Skeletal muscle tissue (tissue), 4 donors: ENCODE measurements around the gene PEAR1. TPM values are rescaled to one million over a fixed set of nuclear protein-coding genes. Genes with fewer than 3 reads are reported as not detected.

Source experiments
- H3K27ac ChIP-seq: one replicate; pipeline ENCODE4 v1.7.0; 2013; ENCODE audit warnings: mild to moderate bottlenecking, low read depth, low read length, inconsistent platforms
- H3K27me3 ChIP-seq, 3 donors: one replicate each; pipeline ENCODE4 v1.7.0; 2013; ENCODE audit warnings: low read length in 3 of 3; ENCODE audit not compliant: control insufficient read depth in 3 of 3, insufficient read depth in 3 of 3
- H3K36me3 ChIP-seq, 3 donors: one replicate each; pipeline ENCODE4 v1.7.0; 2013; ENCODE audit warnings: low read length in 3 of 3; ENCODE audit not compliant: control insufficient read depth in 3 of 3, insufficient read depth in 3 of 3
- H3K4me1 ChIP-seq, 3 donors: one replicate each; pipeline ENCODE4 v1.7.0; 2013; ENCODE audit warnings: low read length in 3 of 3, mild to moderate bottlenecking in 3 of 3; ENCODE audit not compliant: control insufficient read depth in 3 of 3, insufficient read depth in 3 of 3
- H3K4me3 ChIP-seq, 3 donors: one replicate each; pipeline ENCODE4 v1.7.0; 2013; ENCODE audit warnings: low read length in 3 of 3
- H3K9ac ChIP-seq, 3 donors: one replicate each; pipeline ENCODE4 v1.7.0; 2013; ENCODE audit warnings: low read length in 3 of 3, mild to moderate bottlenecking in 3 of 3, moderate library complexity in 2 of 3, low read depth in 1 of 3
- H3K9me3 ChIP-seq, 3 donors: one replicate each; pipeline ENCODE4 v1.7.0; 2013; ENCODE audit warnings: low read length in 3 of 3; ENCODE audit not compliant: control insufficient read depth in 3 of 3
- total RNA-seq: library from RNA; depleted of rRNA; stranded (reverse); fragments of >200 nt; gene quantifications from one replicate; pipeline ENCODE4 v1.2.3, GENCODE V29; 2014
- donor health status: Osteomylitis.

Gene PEAR1
- total RNA-seq, 1 donor from 2014 or later = 4.7 TPM

DNA sequence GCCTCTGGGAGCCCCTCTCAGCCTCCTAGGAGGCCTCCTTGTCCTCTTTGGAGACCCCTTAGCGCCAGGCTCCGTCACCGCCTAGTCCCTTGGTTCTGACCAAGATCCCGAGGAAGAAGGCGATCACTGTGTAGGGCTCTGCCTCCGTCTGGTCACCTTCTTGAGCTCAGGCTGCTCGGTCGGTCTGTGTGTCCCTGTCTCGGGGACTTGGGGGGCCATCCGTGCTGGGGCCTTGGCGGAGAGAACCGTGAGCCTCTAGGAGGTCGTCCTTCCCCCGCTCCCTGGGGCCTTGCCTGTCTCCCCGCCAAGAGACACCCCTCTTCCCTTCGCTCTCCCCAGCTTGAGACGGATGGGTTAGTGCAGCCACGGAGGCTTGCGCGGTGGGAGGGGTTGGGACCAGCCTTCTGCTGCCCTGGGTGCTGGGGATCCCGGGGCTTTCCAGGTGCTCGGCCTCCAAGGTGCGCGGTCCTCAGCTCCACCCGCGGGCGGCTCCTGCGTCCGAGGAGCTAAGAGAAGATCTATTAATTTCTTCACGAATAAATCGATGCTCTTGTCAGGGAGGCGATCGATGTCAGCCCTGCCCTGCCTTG, 33.9 kb upstream of the PEAR1 start:
- Histone ChIP-seq H3K4me3 (peak overlapping the region; percentile 43 to 58 (median 54)), H3K4me1 (peaks cover 17 to 20% (median 20%) of the 10 kb centered on the region in 3 donors), H3K9ac (peak overlapping the region in 1 of 3 donors; percentile 72), H3K36me3 (no peaks in the 10 kb centered on the region), H3K27me3 (peaks cover 63 to 78% (median 64%) of the 10 kb centered on the region in 3 donors), H3K27ac (no peak overlapping the region), H3K9me3 (no peaks in the 10 kb centered on the region)

DNA sequence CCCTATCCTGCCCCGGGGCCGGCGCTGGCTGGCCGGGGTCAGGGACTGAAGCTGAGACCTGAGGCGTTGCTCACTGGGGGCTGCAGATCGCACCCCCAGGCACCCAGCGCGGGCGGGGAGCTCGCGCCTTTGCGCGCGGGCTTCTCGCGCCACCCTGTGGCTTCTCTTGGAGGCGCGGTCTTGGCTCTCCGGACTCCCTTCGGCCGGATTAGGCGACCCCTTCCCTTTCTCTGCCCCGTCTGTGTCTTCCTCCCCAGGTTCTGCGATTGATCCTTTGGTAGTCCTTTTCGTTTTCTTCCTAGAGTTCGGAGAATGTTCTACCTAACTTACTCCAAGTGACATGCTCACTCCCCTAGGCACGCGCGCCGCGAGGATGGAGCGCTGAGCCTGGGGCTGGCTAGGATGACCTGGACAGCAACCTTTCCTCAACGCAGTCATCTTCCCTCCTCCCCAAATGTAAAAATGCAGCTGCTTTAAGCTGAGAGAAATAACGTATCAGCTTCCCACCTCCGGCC, 33.3 kb upstream of the PEAR1 start:
- Histone ChIP-seq H3K4me1 (peaks cover 17 to 20% (median 20%) of the 10 kb centered on the region in 3 donors), H3K36me3 (no peaks in the 10 kb centered on the region), H3K9me3 (no peaks in the 10 kb centered on the region), H3K27me3 (peaks cover 64 to 82% (median 67%) of the 10 kb centered on the region in 3 donors), H3K9ac (no peak overlapping the region), H3K27ac (no peak overlapping the region), H3K4me3 (peak overlapping the region; percentile 43 to 58 (median 54))

DNA sequence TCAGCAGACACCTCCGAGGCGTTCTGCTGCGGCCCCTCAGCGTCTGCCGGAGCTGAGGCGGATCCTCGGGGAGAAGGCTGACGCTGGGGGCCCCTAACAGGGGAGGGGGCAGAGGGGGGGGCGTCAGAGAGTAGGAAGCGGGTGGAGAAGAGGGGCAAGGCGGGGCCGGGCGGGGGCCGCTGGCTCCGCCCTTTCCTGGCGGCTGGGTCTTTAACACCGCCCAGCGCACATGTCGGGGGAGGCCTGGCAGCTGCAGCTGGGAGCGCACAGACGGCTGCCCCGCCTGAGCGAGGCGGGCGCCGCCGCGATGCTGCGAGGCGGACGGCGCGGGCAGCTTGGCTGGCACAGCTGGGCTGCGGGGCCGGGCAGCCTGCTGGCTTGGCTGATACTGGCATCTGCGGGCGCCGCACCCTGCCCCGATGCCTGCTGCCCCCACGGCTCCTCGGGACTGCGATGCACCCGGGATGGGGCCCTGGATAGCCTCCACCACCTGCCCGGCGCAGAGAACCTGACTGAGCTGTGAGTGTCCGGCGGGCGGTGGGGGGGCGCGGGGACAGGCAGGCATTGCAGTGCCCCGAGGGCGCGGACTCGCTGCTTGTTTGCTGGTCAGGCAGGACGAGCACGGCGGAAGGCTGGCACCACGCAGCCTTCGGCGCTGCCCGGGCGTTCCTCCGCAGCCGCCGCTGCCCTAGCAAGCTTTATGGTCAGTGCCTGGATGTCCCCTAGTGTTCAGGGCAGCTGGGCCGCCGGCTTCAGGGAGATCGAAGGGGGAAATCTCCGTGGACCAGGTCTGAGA, 32.7 kb upstream of the PEAR1 start, which contains the start of gene NTRK1:
Gene NTRK1, plus strand, starts transcription at position 238 of the 796 bp plus-strand sequence. Its CDS starts 70 bp downstream, at position 308.
- H3K36me3 ChIP-seq = no peaks in the 10 kb centered on the region
- no peak within 1 kb of the TSS for H3K27ac ChIP-seq
- H3K9me3 ChIP-seq = no peaks in the 10 kb centered on the region
- peaks cover 17 to 20% (median 20%) of the 10 kb centered on the region in 3 donors for H3K4me1 ChIP-seq
- H3K27me3 ChIP-seq = peaks cover 64 to 84% (median 72%) of the 10 kb centered on the region in 3 donors
- peak within 1 kb of the TSS; percentile 43 to 58 (median 54) for H3K4me3 ChIP-seq
- peak within 1 kb of the TSS in 1 of 3 donors; percentile 72 for H3K9ac ChIP-seq

DNA sequence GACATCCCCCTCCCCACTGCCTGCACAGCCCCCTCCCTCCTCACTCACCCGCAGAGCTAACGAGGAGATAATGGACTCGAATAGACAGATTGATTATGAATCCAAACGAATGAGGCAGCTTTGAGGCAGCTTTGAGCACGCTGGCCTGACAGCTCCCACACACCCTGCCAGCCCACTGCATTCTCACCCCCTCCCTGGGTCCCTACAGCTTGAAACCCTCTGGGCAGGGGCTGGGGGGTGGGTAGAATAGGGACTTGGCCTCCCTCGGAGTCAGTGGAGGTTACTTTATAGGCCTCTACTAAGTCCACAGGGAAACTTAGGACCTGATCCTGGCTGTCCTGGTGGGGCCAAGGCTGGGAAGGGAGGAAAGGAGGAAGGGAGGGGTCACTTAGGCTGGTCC, 30.9 kb upstream of the PEAR1 start:
- no peak overlapping the region for H3K9ac ChIP-seq
- no peaks in the 10 kb centered on the region for H3K9me3 ChIP-seq
- H3K27ac ChIP-seq = no peak overlapping the region
- H3K4me3 ChIP-seq = no peak overlapping the region
- no peaks in the 10 kb centered on the region for H3K36me3 ChIP-seq
- H3K27me3 ChIP-seq = peaks cover 60 to 86% (median 72%) of the 10 kb centered on the region in 3 donors
- H3K4me1 ChIP-seq = peaks cover 17 to 20% (median 20%) of the 10 kb centered on the region in 3 donors

DNA sequence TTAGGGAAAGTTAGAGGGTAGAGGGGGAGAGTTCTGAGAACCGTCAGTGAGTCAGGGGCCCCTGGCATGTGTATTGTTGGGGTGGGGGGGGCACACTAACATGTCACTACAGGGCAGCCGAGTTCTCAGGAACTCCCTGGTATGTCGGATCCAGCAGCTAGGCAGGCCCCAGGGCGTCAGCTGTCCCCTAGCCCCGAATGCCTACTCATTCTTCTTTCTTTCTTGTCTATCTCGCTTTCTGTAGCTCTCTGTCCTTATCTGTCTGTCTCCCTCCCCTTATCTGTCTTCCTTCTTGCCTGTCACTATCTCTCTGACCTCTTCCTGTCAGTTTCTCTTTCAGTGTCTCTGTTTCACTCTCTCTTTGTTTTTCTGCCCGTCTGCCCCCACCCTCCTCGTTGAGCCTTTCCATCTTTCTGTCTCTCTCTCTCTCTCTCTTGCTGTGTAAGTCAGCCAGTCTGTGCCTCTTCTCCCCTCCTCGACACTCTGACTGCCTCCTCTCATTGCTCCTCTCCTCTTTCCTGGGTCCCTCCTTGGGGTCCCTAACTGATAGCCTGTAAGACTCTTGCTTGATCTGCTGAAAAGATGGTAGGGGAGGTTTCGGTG, 30.4 kb upstream of the PEAR1 start:
- no peak overlapping the region for H3K4me3 ChIP-seq
- no peaks in the 10 kb centered on the region for H3K36me3 ChIP-seq
- no peaks in the 10 kb centered on the region for H3K9me3 ChIP-seq
- H3K27me3 ChIP-seq = peaks cover 55 to 81% (median 66%) of the 10 kb centered on the region in 3 donors
- no peak overlapping the region for H3K9ac ChIP-seq
- H3K27ac ChIP-seq = no peak overlapping the region
- H3K4me1 ChIP-seq = peaks cover 17 to 20% (median 20%) of the 10 kb centered on the region in 3 donors

DNA sequence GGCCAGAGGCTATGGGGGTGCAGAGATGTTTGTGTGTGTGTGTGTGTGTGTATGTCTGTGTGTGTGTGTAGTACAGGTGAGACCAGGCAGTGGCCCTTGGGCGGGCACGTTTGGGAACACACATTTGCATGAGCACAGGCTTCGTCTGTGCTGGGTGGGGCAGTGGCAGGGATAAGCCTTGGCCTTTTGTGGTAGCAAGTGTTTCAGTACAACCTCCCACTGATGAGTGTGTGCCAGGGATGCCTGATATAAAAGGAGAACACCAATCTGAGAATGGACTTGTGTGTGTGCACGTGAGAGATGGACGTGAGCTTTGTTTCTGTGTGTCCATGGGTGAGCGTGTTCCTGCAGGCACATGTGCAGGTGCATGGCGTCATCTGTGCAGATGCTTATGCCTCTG, 29.9 kb upstream of the PEAR1 start:
- Histone ChIP-seq H3K9me3 (no peaks in the 10 kb centered on the region), H3K4me3 (no peak overlapping the region), H3K27me3 (peaks cover 49 to 76% (median 61%) of the 10 kb centered on the region in 3 donors), H3K27ac (no peak overlapping the region), H3K36me3 (no peaks in the 10 kb centered on the region), H3K9ac (no peak overlapping the region), H3K4me1 (peaks cover 16 to 17% (median 16%) of the 10 kb centered on the region in 3 donors)

DNA sequence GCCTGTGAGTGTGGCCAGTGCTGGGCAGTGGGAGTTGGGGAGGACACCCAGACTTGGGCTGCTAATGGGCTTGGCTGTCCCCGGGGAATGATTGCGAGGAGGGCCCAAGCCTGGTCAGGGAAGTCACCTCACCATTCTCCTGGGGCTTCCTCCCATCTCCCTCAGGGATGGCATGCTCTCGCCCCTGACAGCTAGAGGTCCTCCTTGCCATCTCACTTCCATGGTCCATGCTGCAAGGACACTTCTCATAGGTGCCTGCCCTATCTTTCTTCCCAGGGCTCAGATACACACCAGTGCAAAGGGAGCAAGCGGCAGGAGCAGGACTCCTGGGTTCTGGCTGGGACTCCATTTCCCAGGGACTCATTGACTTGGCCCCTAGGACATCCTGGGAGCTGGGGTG, 28.7 kb upstream of the PEAR1 start:
- H3K4me3 ChIP-seq = no peak overlapping the region
- peaks cover 6 to 7% (median 6%) of the 10 kb centered on the region in 3 donors for H3K4me1 ChIP-seq
- no peak overlapping the region for H3K27ac ChIP-seq
- H3K9me3 ChIP-seq = no peaks in the 10 kb centered on the region
- H3K27me3 ChIP-seq = peaks cover 40 to 64% (median 51%) of the 10 kb centered on the region in 3 donors
- no peak overlapping the region for H3K9ac ChIP-seq
- no peaks in the 10 kb centered on the region for H3K36me3 ChIP-seq

DNA sequence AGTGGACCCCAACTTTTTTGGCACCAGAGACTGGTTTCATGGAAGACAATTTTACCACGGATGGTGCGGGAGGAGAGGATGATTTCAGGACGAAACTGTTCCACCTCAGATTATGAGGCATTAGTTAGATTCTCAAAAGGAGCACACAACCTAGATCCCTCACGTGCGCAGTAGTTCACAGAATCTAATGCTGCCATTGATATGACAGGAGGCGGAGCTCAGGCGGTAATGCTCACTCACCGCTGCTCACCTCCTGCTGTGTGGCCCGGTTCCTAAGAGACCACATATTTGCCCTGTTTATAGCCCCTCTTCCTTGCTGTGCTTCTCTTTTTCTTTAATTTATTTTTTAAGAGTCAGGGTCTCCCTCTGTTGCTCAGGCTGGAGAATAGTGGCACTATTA, 28.3 kb upstream of the PEAR1 start:
- Histone ChIP-seq H3K9ac (no peak overlapping the region), H3K9me3 (no peaks in the 10 kb centered on the region), H3K36me3 (no peaks in the 10 kb centered on the region), H3K4me3 (no peak overlapping the region), H3K4me1 (peaks cover 2% of the 10 kb centered on the region in 3 donors), H3K27ac (no peak overlapping the region), H3K27me3 (peaks cover 35 to 59% (median 47%) of the 10 kb centered on the region in 3 donors)

DNA sequence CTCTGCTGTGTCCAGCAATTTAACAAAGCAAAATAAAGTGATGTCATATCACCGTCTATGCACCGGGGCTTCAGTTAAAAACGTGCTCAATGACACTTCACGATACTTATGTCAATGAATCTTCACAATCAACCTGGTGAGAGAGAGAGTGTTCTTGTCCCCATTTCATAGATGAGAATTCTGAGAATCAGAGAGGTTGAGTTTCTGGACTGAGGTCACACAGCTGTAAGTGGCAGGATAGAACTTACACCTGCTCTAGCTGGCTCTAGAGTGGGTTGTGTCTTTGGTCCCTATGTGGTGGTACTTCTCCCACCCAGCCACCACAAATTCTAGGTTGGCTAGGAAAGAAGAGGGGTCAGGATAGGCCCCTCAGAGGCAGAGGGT, 27.7 kb upstream of the PEAR1 start:
- no peaks in the 10 kb centered on the region for H3K4me1 ChIP-seq
- H3K27me3 ChIP-seq = peaks cover 31 to 54% (median 43%) of the 10 kb centered on the region in 3 donors
- no peaks in the 10 kb centered on the region for H3K36me3 ChIP-seq
- no peak overlapping the region for H3K27ac ChIP-seq
- H3K9me3 ChIP-seq = no peaks in the 10 kb centered on the region
- H3K4me3 ChIP-seq = no peak overlapping the region
- no peak overlapping the region for H3K9ac ChIP-seq
